HG02870 (cell line): ENCODE measurements around the gene CCDC187.
"Not testable (repeated sequence)": the region's sequence is repeated elsewhere in the genome, so short reads cannot be mapped to it uniquely, and the experiment has no call there.

Experiments
- ATAC-seq: cut with Tn5 transposase; IDR thresholded peaks from one replicate; pipeline ENCODE4 v1.9.1; 2021; ENCODE audit warnings: mild to moderate bottlenecking, moderate library complexity; ENCODE audit not compliant: unreplicated experiment

CCDC187 gene

GRCh38 chr9:136328011-136328621, 24.2 kb upstream of the CCDC187 start:
- ATAC-seq: no peak

DNA sequence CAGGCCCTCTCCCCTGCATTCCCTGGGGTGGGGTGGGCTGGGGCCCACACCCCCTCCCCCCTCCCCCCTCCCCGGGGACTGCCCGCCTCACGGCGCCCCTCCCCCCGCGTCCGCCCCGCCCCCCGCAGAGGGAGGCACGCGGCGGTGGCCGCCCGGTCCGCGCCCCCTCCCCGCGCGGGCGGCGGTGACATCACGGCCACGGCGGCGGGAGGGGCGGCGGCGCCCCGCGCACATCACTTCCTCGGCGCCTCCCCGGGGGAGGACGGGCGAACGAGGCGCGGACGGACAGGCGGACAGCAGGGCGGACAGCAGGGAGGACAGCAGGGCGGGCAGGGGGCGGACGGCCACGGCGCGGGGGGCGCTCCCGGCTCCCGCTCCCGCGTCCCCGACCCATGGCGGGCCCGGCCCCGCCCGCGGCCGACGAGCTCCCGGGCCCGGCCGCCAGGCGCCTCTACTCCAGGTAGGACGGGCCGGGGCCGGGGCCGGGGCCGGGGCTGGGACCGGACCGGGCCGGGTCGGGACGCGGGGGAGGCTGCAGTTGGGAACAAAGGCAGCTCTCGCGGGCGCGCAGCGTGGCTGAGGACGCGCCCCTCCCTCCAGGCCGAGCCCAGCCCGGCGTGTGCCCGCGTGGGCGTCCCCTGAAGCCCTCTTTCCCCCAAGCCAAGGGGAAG, 23.5 kb upstream of the CCDC187 start, which contains the start of gene GPSM1:
TSS of gene GPSM1 (plus strand) at position 236 of the 671 bp plus-strand sequence. CDS start at position 393, 157 bp downstream.
- no peak for ATAC-seq

- ATAC-seq: no peak
These were observed 22.9 kb upstream of the CCDC187 start for GRCh38 chr9:136326761-136327303.

- no peak for ATAC-seq
These were observed 22.3 kb upstream of the CCDC187 start for GRCh38 chr9:136326061-136326760.

GRCh38 chr9:136325358-136325757, 21.5 kb upstream of the CCDC187 start:
- no peak for ATAC-seq

DNA sequence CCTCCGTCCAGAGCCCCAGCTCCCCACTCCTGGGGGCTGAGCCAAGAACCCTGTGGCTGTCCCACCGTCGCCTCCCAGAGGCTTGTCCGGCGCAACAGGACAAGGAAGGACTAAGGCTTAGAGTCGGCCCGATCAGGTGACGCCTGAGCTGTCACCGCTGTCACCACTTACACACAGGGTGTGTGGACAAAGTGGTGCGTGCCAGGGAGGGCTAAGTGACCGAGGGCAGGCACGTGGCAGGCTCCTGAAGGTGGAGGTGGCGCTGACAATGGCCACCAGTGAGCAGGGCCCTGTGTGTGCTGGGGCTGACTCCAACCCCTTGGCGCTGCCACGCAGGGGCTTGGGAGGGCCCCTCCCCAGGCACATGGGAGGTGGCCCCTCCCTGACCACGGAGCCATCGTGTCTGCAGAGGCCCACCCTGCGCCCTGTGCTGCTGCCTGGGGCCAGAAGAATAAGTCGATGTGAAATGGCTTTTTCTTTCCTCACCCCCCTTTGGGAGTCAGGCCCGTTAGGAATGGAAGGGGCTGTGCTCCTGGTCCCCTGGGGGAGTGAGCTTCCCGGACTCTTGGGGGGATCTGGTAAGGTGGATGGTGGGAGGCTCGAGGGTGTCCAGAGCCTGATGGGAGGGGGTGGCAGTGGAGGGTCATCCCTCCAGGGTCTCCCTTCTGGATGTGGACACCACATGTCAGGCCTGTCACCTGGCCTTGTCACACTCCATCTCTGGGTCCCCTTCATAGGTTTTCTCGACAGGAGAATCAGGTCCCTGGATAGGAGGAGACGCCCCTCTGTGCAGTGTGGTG, 20.8 kb upstream of the CCDC187 start:
- no peak for ATAC-seq

- no peak for ATAC-seq
These were observed 19.5 kb upstream of the CCDC187 start for GRCh38 chr9:136323371-136323789.

DNA sequence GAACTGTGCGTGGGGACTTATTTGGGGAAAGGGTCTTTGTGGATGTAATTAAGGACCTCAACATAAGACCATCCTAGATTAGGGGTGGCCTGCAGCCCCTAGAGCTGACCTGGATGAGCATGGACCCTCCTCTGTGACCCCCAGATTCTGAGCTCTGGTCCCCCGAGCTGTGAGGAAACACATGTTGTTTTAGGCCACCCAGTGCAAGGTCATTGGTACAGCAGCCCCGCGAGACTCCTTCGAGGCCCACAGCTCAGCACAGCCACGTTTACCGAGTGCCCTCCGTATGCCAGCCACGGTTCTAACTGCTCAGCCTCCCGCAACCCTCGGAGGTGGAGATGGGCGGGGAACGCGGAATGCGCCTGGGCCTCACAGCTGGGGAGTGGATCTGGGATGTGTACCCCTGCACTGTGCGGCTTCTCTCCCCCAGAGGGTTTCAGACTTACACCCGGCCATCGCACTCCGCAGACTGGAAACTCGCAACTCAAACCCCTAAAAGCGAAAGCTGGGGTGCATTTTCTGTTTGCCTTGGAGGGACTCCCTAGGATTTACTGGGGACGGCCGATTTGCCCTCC, 18.9 kb upstream of the CCDC187 start:
- ATAC-seq: no peak

- ATAC-seq: no peak
These were observed 17.7 kb upstream of the CCDC187 start for GRCh38 chr9:136321561-136321960.

GRCh38 chr9:136320972-136321371, 17.1 kb upstream of the CCDC187 start:
- ATAC-seq: not testable (repeated sequence)

- ATAC-seq: not testable (repeated sequence)
These were observed 16.1 kb upstream of the CCDC187 start for GRCh38 chr9:136319955-136320354.

- ATAC-seq: not testable (repeated sequence)
These were observed 15.3 kb upstream of the CCDC187 start for GRCh38 chr9:136319244-136319643.

GRCh38 chr9:136318776-136319241, 14.9 kb upstream of the CCDC187 start:
- ATAC-seq: no peak

DNA sequence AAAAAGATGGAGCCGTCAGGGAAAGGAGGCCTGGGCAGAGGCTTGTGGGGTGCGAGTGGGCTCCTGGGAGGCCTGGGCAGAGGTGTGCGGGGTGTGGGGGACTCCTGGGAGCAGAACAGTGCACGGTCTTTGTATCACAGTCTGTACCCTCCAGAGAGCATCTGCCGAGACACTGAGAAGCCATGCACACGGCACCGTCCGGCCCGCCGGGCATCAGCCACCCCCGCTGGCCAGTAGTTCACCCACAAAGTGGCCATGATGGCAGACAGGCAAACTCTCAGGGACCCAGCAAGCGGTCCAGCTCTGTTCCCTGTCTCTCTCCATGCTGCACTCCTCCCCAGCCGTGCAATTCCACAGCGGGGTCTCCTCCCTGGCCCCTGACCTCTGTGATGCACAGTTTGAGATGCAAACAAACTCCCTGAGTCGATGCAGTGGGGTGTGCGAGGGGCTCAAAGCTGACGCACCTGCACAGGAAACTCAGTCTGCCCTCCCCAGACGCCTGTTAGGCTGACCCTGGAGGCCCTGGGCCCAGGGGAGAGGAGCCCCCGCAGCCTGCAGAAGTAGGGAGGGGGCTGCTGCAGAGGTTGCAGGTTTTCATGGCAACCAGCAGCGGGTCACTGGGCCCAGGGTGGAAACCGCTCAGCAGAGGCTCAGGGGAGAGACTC, 14.3 kb upstream of the CCDC187 start:
- ATAC-seq: no peak

DNA sequence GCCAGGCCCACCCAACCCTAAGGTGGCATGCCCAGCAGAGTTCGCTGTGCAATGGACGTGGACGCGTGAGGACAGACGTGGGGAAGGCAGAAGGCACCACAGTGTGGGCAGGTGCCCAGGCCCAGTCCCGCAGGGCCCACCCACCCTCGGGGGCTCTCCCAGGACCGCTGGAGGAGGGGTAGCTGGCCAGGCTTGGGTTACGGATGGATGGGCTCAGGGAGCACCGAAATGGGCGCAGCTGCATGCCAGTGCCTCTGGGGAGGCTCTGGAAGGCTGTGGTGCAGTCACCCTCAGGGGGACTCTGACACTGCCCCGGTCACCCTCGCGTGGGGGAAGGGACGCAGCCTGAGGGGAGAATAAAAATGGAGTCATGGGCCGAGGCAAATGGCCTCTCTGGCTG, 13.8 kb upstream of the CCDC187 start:
- no peak for ATAC-seq

GRCh38 chr9:136316896-136317676, 13.2 kb upstream of the CCDC187 start:
- no peak for ATAC-seq

- ATAC-seq: no peak
These were observed 12.4 kb upstream of the CCDC187 start for GRCh38 chr9:136316271-136316751.

GRCh38 chr9:136314944-136315343, 11.1 kb upstream of the CCDC187 start:
- ATAC-seq: no peak

- no peak for ATAC-seq
These were observed 10.1 kb upstream of the CCDC187 start for GRCh38 chr9:136314056-136314416.
